ENCODE measurements around the gene KIRREL1.

- no peak for TF ChIP-seq POLR2AphosphoS5 (IDR thresholded peaks at IDR 0.05; ENCODE audit: low read depth, low read length)
- TF ChIP-seq REST (IDR thresholded peaks at IDR 0.05; ENCODE audit: insufficient read depth in 1 of 2, low read depth in 2 of 2, low read length in 2 of 2), result no peak
- no peak for TF ChIP-seq TAF1 (IDR thresholded peaks at IDR 0.05; ENCODE audit: borderline replicate concordance, insufficient read depth, low read length)
Measured at GRCh38 chr1:158124999-158125398, 131.6 kb downstream of the KIRREL1 start.
